GM18858 (cell line): ENCODE results near the gene IL1R2.

Experiments
- ATAC-seq: cut with Tn5 transposase; IDR thresholded peaks from one replicate; pipeline ENCODE4 v1.9.1; 2021; ENCODE audit not compliant: unreplicated experiment

The IL1R2 gene

GRCh38 chr2:101991721-101992145, at the start of gene IL1R2:
IL1R2 (plus strand) TSS chr2:101991960; CDS start chr2:102008576, 16,616 bp downstream.
- ATAC-seq, result no peak

GRCh38 chr2:101942851-101943250, 48.9 kb upstream of the IL1R2 start:
- no peak for ATAC-seq

- no peak for ATAC-seq
These were observed 45.3 kb upstream of the IL1R2 start for GRCh38 chr2:101946372-101947039.

- no peak for ATAC-seq
These were observed 44.4 kb upstream of the IL1R2 start for GRCh38 chr2:101947374-101947773.

GRCh38 chr2:101948625-101949155, 43.1 kb upstream of the IL1R2 start:
- no peak for ATAC-seq

GRCh38 chr2:101949304-101949703, 42.5 kb upstream of the IL1R2 start:
- ATAC-seq, result no peak

GRCh38 chr2:101951296-101951695, 40.5 kb upstream of the IL1R2 start:
- no peak for ATAC-seq

- ATAC-seq, result no peak
These were observed 39.2 kb upstream of the IL1R2 start for GRCh38 chr2:101952551-101952950.

- no peak for ATAC-seq
These were observed 35.0 kb upstream of the IL1R2 start for GRCh38 chr2:101956465-101957438.

- no peak for ATAC-seq
These were observed 33.7 kb upstream of the IL1R2 start for GRCh38 chr2:101958061-101958460.

GRCh38 chr2:101960819-101961337, 30.9 kb upstream of the IL1R2 start:
- no peak for ATAC-seq

- no peak for ATAC-seq
These were observed 30.2 kb upstream of the IL1R2 start for GRCh38 chr2:101961338-101962191.

GRCh38 chr2:101962309-101962708, 29.5 kb upstream of the IL1R2 start:
- ATAC-seq, result no peak

- no peak for ATAC-seq
These were observed 28.6 kb upstream of the IL1R2 start for GRCh38 chr2:101963198-101963597.

- no peak for ATAC-seq
These were observed 23.8 kb upstream of the IL1R2 start for GRCh38 chr2:101967826-101968513.

GRCh38 chr2:101969723-101970122, 22.0 kb upstream of the IL1R2 start:
- no peak for ATAC-seq

GRCh38 chr2:101970901-101971300, 20.9 kb upstream of the IL1R2 start:
- ATAC-seq, result no peak

GRCh38 chr2:101971836-101972235, 19.9 kb upstream of the IL1R2 start:
- no peak for ATAC-seq

GRCh38 chr2:101972621-101973434, 18.9 kb upstream of the IL1R2 start:
- ATAC-seq, result no peak
